HFFc6 (cell line): Measurements from ENCODE around the gene CAMK1. TPM values are rescaled to one million over a fixed set of nuclear protein-coding genes. Genes with fewer than 3 reads are reported as not detected.

Source experiments
- DNase-seq: peaks from one replicate; pipeline ENCODE4 v3.0.0-alpha.2; 2018
- H3K27ac Mint-ChIP-seq: 2 replicates; pipeline ENCODE4 v1.8.0; 2020; ENCODE audit warnings: mild to moderate bottlenecking, mixed read lengths
- H3K27me3 Mint-ChIP-seq: 2 replicates; pipeline ENCODE4 v1.8.0; 2021; ENCODE audit warnings: mild to moderate bottlenecking, moderate library complexity, mixed read lengths; ENCODE audit not compliant: insufficient read depth
- H3K36me3 Mint-ChIP-seq: 2 replicates; pipeline ENCODE4 v1.8.0; 2021; ENCODE audit warnings: low read depth, mixed read lengths
- H3K4me1 Mint-ChIP-seq: 2 replicates; pipeline ENCODE4 v1.8.0; 2020; ENCODE audit warnings: low read depth, mixed read lengths
- H3K4me3 Mint-ChIP-seq: 2 replicates; pipeline ENCODE4 v1.8.0; 2020; ENCODE audit warnings: mild to moderate bottlenecking, moderate library complexity, mixed read lengths
- H3K9me3 Mint-ChIP-seq: 2 replicates; pipeline ENCODE4 v1.8.0; 2020; ENCODE audit warnings: mild to moderate bottlenecking, mixed read lengths
- total RNA-seq, 6 experiments: library from RNA; stranded (reverse); fragmentation: NEBNext Ultra II Directional; extraction: Animal tissue kit (Norgen Biotek cat#: 25700); gene quantifications; 2 replicates in 1 of 6; 3 replicates in 5 of 6; pipeline ENCODE4 v1.2.3, GENCODE V29; 2021
- TF ChIP-seq, protein P1 (sequence below): fragments of 200-600 bp; sonication (generic); IDR thresholded peaks from 2 replicates; pipeline ENCODE4 v1.5.0; 2021; ENCODE audit warnings: antibody characterized with exemption, mild to moderate bottlenecking

CAMK1 gene
- total RNA-seq, 6 experiments from 2014 or later = 22.1 to 33.0 (median 28.8) TPM

DNA sequence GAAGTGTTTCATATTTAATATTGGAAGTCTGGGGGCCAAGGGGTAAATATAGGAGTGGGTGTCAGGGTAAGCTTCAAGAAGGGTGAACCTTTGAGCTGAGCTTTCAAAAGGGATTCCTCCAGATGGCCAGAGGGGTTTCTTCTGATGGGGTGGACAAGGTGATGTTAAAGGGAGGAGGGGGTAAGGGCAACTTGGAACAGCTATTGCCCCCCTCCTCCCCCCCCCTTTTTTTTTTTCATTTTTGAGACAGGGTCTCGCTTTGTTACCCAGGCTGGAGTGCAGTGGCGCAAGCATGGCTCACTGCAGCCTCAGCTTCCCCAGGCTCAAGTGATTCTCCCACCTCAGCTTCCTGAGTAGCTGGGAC, 38.2 kb upstream of the CAMK1 start:
- Mint-ChIP-seq H3K27me3 (peaks cover 4% of the 10 kb centered on the region), H3K9me3 (no peaks in the 10 kb centered on the region), H3K4me3 (no peak overlapping the region), H3K27ac (peak overlapping the region; percentile 97), H3K36me3 (peaks cover 22% of the 10 kb centered on the region), H3K4me1 (peaks cover 53% of the 10 kb centered on the region)
- DNase-seq = no peak
- TF ChIP-seq, protein P1, sequence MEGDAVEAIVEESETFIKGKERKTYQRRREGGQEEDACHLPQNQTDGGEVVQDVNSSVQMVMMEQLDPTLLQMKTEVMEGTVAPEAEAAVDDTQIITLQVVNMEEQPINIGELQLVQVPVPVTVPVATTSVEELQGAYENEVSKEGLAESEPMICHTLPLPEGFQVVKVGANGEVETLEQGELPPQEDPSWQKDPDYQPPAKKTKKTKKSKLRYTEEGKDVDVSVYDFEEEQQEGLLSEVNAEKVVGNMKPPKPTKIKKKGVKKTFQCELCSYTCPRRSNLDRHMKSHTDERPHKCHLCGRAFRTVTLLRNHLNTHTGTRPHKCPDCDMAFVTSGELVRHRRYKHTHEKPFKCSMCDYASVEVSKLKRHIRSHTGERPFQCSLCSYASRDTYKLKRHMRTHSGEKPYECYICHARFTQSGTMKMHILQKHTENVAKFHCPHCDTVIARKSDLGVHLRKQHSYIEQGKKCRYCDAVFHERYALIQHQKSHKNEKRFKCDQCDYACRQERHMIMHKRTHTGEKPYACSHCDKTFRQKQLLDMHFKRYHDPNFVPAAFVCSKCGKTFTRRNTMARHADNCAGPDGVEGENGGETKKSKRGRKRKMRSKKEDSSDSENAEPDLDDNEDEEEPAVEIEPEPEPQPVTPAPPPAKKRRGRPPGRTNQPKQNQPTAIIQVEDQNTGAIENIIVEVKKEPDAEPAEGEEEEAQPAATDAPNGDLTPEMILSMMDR = no peak

- Mint-ChIP-seq H3K27ac (peak overlapping the region; percentile 97), H3K4me3 (no peak overlapping the region), H3K27me3 (peaks cover 7% of the 10 kb centered on the region)
Observed at GRCh38 chr3:9806688-9807589, 37.2 kb upstream of the CAMK1 start.

DNA sequence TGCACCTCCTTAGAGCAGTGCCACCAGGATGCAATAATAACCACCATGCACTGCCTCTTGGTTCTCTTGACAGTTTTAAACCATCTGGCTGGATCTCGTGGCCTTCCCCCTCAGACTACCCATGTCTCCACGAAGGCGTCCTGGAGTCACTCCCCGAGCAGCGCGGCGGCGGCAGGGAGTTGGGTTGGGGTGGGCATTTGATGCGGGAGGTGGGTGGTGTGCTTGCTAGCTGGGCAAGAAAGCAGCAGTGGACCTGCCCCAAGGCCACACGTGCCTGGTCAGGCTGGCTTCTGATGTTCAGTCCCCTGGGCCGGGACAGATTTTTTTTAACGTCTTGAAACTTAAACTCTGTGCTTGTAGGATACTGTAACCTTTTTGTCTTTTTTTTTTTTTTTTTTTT, 36.4 kb upstream of the CAMK1 start:
- Mint-ChIP-seq H3K27ac (no peak overlapping the region), H3K27me3 (peaks cover 7% of the 10 kb centered on the region), H3K36me3 (peaks cover 14% of the 10 kb centered on the region), H3K9me3 (no peaks in the 10 kb centered on the region), H3K4me1 (peaks cover 45% of the 10 kb centered on the region), H3K4me3 (no peak overlapping the region)
- TF ChIP-seq, protein P1 = no peak
- DNase-seq = no peak

More at GRCh38 chr3:9806688-9807589, 37.2 kb upstream of the CAMK1 start:
- H3K36me3 Mint-ChIP-seq = peaks cover 22% of the 10 kb centered on the region
- DNase-seq = no peak
- H3K9me3 Mint-ChIP-seq = no peaks in the 10 kb centered on the region
- peaks cover 53% of the 10 kb centered on the region for H3K4me1 Mint-ChIP-seq
- TF ChIP-seq, protein P1 = no peak

DNA sequence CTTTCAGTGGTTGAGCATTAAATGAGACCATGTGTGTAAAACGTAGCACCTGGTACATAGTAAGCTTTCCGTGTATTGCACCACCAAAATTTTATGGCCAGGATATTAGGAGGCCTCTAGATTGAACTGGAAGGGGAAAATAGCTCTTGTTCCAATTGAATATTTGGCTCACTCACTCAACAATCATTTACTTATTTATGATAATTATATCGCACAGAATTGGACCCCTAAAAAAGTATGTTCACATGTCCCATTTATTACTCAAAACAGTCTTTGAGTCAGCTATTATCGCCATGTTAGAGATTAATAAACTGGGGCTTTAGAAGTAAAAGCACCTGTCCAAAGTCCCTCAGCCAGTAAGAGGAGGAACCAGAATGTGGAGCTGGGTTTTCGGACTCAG, 35.2 kb upstream of the CAMK1 start:
- Mint-ChIP-seq H3K27me3 (peaks cover 7% of the 10 kb centered on the region; the same call in 1 of the 2 replicates), H3K4me3 (no peak overlapping the region), H3K9me3 (no peaks in the 10 kb centered on the region), H3K27ac (no peak overlapping the region), H3K36me3 (peaks cover 12% of the 10 kb centered on the region), H3K4me1 (peaks cover 35% of the 10 kb centered on the region)
- DNase-seq = no peak
- TF ChIP-seq, protein P1 = no peak

DNA sequence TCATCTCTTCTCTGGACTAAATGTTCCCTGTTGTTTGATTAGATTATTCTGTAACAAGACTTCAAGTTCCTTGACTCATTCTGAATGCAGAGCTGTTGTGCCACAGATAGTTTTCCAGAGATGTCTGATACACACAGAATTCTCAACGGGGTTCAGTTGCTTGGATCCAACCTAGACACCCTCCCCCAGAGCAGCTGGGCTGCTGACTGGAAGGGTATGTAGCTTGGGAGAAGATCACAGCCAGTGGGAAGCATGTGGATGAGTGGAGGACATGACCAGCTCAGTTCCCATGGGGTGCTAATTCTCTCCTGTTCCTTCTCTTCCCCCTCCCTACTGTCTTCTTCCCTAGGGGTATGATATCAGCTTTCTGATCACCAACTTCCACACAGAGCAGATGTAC, 33.7 kb upstream of the CAMK1 start:
- no peak overlapping the region for H3K4me3 Mint-ChIP-seq
- peak overlapping the region; percentile 17; the same call in 1 of the 2 replicates for H3K27ac Mint-ChIP-seq
- peaks cover 17% of the 10 kb centered on the region for H3K36me3 Mint-ChIP-seq
- TF ChIP-seq, protein P1 = no peak
- H3K9me3 Mint-ChIP-seq = no peaks in the 10 kb centered on the region
- peaks cover 23% of the 10 kb centered on the region for H3K4me1 Mint-ChIP-seq
- peaks cover 7% of the 10 kb centered on the region; the same call in 1 of the 2 replicates for H3K27me3 Mint-ChIP-seq
- no peak for DNase-seq
